ENCODE results near the gene NKX3-2. TPM values are rescaled to one million over a fixed set of nuclear protein-coding genes. Genes with fewer than 3 reads are reported as not detected.

The NKX3-2 gene
- total and polyA plus RNA-seq, 2 of the 8 experiments (the other 6 are each of a cell fraction or from before 2014, with no cell fraction given): 0.13 TPM; not detected in 1

GRCh38 chr4:13543839-13544605, at the start of gene NKX3-2 (continued):
- TF ChIP-seq, protein P1, sequence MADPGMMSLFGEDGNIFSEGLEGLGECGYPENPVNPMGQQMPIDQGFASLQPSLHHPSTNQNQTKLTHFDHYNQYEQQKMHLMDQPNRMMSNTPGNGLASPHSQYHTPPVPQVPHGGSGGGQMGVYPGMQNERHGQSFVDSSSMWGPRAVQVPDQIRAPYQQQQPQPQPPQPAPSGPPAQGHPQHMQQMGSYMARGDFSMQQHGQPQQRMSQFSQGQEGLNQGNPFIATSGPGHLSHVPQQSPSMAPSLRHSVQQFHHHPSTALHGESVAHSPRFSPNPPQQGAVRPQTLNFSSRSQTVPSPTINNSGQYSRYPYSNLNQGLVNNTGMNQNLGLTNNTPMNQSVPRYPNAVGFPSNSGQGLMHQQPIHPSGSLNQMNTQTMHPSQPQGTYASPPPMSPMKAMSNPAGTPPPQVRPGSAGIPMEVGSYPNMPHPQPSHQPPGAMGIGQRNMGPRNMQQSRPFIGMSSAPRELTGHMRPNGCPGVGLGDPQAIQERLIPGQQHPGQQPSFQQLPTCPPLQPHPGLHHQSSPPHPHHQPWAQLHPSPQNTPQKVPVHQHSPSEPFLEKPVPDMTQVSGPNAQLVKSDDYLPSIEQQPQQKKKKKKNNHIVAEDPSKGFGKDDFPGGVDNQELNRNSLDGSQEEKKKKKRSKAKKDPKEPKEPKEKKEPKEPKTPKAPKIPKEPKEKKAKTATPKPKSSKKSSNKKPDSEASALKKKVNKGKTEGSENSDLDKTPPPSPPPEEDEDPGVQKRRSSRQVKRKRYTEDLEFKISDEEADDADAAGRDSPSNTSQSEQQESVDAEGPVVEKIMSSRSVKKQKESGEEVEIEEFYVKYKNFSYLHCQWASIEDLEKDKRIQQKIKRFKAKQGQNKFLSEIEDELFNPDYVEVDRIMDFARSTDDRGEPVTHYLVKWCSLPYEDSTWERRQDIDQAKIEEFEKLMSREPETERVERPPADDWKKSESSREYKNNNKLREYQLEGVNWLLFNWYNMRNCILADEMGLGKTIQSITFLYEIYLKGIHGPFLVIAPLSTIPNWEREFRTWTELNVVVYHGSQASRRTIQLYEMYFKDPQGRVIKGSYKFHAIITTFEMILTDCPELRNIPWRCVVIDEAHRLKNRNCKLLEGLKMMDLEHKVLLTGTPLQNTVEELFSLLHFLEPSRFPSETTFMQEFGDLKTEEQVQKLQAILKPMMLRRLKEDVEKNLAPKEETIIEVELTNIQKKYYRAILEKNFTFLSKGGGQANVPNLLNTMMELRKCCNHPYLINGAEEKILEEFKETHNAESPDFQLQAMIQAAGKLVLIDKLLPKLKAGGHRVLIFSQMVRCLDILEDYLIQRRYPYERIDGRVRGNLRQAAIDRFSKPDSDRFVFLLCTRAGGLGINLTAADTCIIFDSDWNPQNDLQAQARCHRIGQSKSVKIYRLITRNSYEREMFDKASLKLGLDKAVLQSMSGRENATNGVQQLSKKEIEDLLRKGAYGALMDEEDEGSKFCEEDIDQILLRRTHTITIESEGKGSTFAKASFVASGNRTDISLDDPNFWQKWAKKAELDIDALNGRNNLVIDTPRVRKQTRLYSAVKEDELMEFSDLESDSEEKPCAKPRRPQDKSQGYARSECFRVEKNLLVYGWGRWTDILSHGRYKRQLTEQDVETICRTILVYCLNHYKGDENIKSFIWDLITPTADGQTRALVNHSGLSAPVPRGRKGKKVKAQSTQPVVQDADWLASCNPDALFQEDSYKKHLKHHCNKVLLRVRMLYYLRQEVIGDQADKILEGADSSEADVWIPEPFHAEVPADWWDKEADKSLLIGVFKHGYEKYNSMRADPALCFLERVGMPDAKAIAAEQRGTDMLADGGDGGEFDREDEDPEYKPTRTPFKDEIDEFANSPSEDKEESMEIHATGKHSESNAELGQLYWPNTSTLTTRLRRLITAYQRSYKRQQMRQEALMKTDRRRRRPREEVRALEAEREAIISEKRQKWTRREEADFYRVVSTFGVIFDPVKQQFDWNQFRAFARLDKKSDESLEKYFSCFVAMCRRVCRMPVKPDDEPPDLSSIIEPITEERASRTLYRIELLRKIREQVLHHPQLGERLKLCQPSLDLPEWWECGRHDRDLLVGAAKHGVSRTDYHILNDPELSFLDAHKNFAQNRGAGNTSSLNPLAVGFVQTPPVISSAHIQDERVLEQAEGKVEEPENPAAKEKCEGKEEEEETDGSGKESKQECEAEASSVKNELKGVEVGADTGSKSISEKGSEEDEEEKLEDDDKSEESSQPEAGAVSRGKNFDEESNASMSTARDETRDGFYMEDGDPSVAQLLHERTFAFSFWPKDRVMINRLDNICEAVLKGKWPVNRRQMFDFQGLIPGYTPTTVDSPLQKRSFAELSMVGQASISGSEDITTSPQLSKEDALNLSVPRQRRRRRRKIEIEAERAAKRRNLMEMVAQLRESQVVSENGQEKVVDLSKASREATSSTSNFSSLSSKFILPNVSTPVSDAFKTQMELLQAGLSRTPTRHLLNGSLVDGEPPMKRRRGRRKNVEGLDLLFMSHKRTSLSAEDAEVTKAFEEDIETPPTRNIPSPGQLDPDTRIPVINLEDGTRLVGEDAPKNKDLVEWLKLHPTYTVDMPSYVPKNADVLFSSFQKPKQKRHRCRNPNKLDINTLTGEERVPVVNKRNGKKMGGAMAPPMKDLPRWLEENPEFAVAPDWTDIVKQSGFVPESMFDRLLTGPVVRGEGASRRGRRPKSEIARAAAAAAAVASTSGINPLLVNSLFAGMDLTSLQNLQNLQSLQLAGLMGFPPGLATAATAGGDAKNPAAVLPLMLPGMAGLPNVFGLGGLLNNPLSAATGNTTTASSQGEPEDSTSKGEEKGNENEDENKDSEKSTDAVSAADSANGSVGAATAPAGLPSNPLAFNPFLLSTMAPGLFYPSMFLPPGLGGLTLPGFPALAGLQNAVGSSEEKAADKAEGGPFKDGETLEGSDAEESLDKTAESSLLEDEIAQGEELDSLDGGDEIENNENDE (IDR thresholded peaks at IDR 0.05; ENCODE audit: insufficient replicate concordance, low read length): no peak
- TF ChIP-seq MAFK (IDR thresholded peaks at IDR 0.05; ENCODE audit: low read depth, low read length) (no peak), KDM1A (IDR thresholded peaks at IDR 0.05; ENCODE audit: borderline replicate concordance, low read length) (no peak), SAP30 (IDR thresholded peaks at IDR 0.05; ENCODE audit: insufficient read depth, insufficient replicate concordance, low read length) (no peak), NRF1 (IDR thresholded peaks at IDR 0.05; ENCODE audit: low read depth, low read length) (no peak), PHF8 (conservative IDR thresholded peaks at IDR 0.05; ENCODE audit: low read depth, low read length) (no peak), SP2 (IDR thresholded peaks at IDR 0.05; ENCODE audit: low read length) (no peak), NANOG (IDR thresholded peaks at IDR 0.05; ENCODE audit: insufficient read depth, low read depth, low read length, poor library complexity, severe bottlenecking) (no peak)

All from H1 (cell line).